Activated B cell treated with CpG ODN at 0.5 μM for 24 hours (primary cell): ENCODE results near the gene ZNF296. TPM values are rescaled to one million over a fixed set of nuclear protein-coding genes. Genes with fewer than 3 reads are reported as not detected.

Source experiments
- ATAC-seq: fragments of 200-7000 bp; cut with Tn5 transposase; one replicate; pipeline ENCODE4 v1.10.0; 2021; ENCODE audit warnings: low read depth, mild to moderate bottlenecking, moderate library complexity
- CTCF ChIA-PET: fragments of 350-600 bp; sonication (Branson Sonifier 250); formaldehyde crosslinking; loops from one replicate; lab custom pipeline; 2021; ENCODE audit warnings: antibody characterized with exemption; lab: Charles Lee
- POLR2A ChIA-PET: fragments of 350-600 bp; sonication (Branson Sonifier 250); formaldehyde crosslinking; loops from one replicate; lab custom pipeline; 2021; ENCODE audit warnings: antibody characterized with exemption; lab: Charles Lee
- DNase-seq: peaks from one replicate; pipeline ENCODE4 v3.0.0; 2022
- H3K27ac Mint-ChIP-seq: one replicate; pipeline ENCODE4 v1.8.0; 2020; ENCODE audit warnings: mixed read lengths
- H3K27me3 Mint-ChIP-seq: one replicate; pipeline ENCODE4 v1.8.0; 2021; ENCODE audit warnings: mixed read lengths
- H3K36me3 Mint-ChIP-seq: one replicate; pipeline ENCODE4 v1.8.0; 2021; ENCODE audit warnings: low read depth, mixed read lengths
- H3K4me1 Mint-ChIP-seq: one replicate; pipeline ENCODE4 v1.8.0; 2021; ENCODE audit warnings: mixed read lengths
- H3K4me3 Mint-ChIP-seq: one replicate; pipeline ENCODE4 v1.8.0; 2020; ENCODE audit warnings: mild to moderate bottlenecking, mixed read lengths
- H3K9me3 Mint-ChIP-seq: one replicate; pipeline ENCODE4 v1.8.0; 2020; ENCODE audit warnings: mixed read lengths
- intact Hi-C: fragments of 100-400 bp; cut with micrococcal nuclease; formaldehyde crosslinking; loops from one replicate; pipeline ENCODE4 v1.15.1; 2024
- total RNA-seq: library from RNA; stranded (reverse); gene quantifications from 2 replicates; pipeline ENCODE4 v1.2.3, GENCODE V29; 2022
- TF ChIP-seq, protein P1 (sequence below): fragments of 200-600 bp; IDR thresholded peaks from one replicate; pipeline ENCODE4 v1.8.0; 2022; ENCODE audit warnings: antibody characterized with exemption, mild to moderate bottlenecking

The ZNF296 gene
- total RNA-seq, 1 donor from 2014 or later: 27.8 TPM

GRCh38 chr19:45074744-45075300, 1.5 kb downstream of the ZNF296 start:
- peak overlapping the region; percentile 90 for H3K27ac Mint-ChIP-seq
- H3K36me3 Mint-ChIP-seq: peaks cover 49% of the 10 kb centered on the region
- peak overlapping the region; percentile 93 for H3K4me3 Mint-ChIP-seq
- ChIA-PET POLR2A (interaction anchor here (0.6 to 3.4 kb wide), 15 partner anchors 9 to 184 kb away, joined by 3 to 45 read pairs (median 4); partner anchors contain the start of genes BLOC1S3, CLPTM1, PPP1R37 and RELB), CTCF (interaction anchor here (0.8 to 1.6 kb wide), 4 partner anchors 10 to 35 kb away, joined by 3 to 9 read pairs (median 4); no protein-coding TSS in a partner anchor)
- DNase-seq (no peak), ATAC-seq (no peak)
- intact Hi-C loops: loop anchor here (1.0 to 10.0 kb wide), 9 partner anchors 16 to 790 kb away; partner anchors contain the start of genes BLOC1S3, CLASRP, FOXA3 and PPM1N
- H3K27me3 Mint-ChIP-seq: no peaks in the 10 kb centered on the region
- peaks cover 54% of the 10 kb centered on the region for H3K4me1 Mint-ChIP-seq
- TF ChIP-seq, protein P1, sequence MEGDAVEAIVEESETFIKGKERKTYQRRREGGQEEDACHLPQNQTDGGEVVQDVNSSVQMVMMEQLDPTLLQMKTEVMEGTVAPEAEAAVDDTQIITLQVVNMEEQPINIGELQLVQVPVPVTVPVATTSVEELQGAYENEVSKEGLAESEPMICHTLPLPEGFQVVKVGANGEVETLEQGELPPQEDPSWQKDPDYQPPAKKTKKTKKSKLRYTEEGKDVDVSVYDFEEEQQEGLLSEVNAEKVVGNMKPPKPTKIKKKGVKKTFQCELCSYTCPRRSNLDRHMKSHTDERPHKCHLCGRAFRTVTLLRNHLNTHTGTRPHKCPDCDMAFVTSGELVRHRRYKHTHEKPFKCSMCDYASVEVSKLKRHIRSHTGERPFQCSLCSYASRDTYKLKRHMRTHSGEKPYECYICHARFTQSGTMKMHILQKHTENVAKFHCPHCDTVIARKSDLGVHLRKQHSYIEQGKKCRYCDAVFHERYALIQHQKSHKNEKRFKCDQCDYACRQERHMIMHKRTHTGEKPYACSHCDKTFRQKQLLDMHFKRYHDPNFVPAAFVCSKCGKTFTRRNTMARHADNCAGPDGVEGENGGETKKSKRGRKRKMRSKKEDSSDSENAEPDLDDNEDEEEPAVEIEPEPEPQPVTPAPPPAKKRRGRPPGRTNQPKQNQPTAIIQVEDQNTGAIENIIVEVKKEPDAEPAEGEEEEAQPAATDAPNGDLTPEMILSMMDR: no peak
- H3K9me3 Mint-ChIP-seq: no peaks in the 10 kb centered on the region

GRCh38 chr19:45071969-45072790, 4.1 kb downstream of the ZNF296 start:
- no peaks in the 10 kb centered on the region for H3K9me3 Mint-ChIP-seq
- ATAC-seq (no peak), DNase-seq (no peak)
- intact Hi-C loops: loop anchor here (10.0 kb wide), 1 partner anchor 793 kb away; the partner anchor contains the start of genes FOXA3 and SYMPK
- TF ChIP-seq, protein P1: no peak
- H3K36me3 Mint-ChIP-seq: peaks cover 64% of the 10 kb centered on the region
- peak overlapping the region; percentile 42 for H3K27ac Mint-ChIP-seq
- H3K4me1 Mint-ChIP-seq: peaks cover 36% of the 10 kb centered on the region
- ChIA-PET CTCF (interaction anchor here (1.4 to 1.6 kb wide), 2 partner anchors 12 to 83 kb away, joined by 3 to 4 read pairs; no protein-coding TSS in a partner anchor), POLR2A (interaction anchor here (0.7 to 1.8 kb wide), 3 partner anchors 11 to 63 kb away, joined by 3 to 8 read pairs (median 5); no protein-coding TSS in a partner anchor)
- H3K27me3 Mint-ChIP-seq: no peaks in the 10 kb centered on the region
- H3K4me3 Mint-ChIP-seq: no peak overlapping the region

DNA sequence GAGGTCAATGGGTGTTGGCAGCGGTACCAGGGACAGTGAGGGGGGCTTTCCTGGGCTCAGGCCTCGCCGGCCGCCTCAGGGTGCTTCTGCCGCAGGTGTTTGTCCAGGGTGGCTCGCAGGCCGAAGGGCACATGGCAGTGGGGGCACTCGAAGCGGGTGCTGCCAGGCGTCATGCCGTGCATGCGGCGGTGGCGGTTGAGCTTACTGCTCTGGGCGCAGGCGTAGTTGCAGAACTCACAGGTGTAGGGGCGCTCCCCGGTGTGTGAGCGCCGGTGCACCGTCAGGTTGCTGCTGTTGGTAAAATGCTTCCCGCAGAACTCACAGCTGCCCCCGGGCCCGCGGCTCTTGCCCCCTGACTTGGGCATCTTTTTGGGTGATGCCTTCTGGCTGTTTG, 4.7 kb downstream of the ZNF296 start:
- Mint-ChIP-seq H3K27me3 (no peaks in the 10 kb centered on the region), H3K27ac (no peak overlapping the region), H3K4me3 (no peak overlapping the region), H3K4me1 (peaks cover 30% of the 10 kb centered on the region), H3K36me3 (peaks cover 69% of the 10 kb centered on the region), H3K9me3 (no peaks in the 10 kb centered on the region)
- TF ChIP-seq, protein P1: no peak
- DNase-seq: no peak
- intact Hi-C loops: loop anchor here (10.0 kb wide), 1 partner anchor 793 kb away; the partner anchor contains the start of genes FOXA3 and SYMPK
- ChIA-PET POLR2A (interaction anchor here (1.8 kb wide), 1 partner anchor 12 kb away, joined by 5 read pairs; no protein-coding TSS in a partner anchor), CTCF (interaction anchor here (1.4 to 1.6 kb wide), 2 partner anchors 12 to 82 kb away, joined by 3 to 4 read pairs; no protein-coding TSS in a partner anchor)
- ATAC-seq: no peak

GRCh38 chr19:45070861-45071544, 5.3 kb downstream of the ZNF296 start:
- H3K9me3 Mint-ChIP-seq: no peaks in the 10 kb centered on the region
- H3K27ac Mint-ChIP-seq: peak overlapping the region; percentile 30

More at GRCh38 chr19:45070861-45071544, 5.3 kb downstream of the ZNF296 start:
- Mint-ChIP-seq H3K27me3 (no peaks in the 10 kb centered on the region), H3K36me3 (peaks cover 71% of the 10 kb centered on the region), H3K4me3 (no peak overlapping the region), H3K4me1 (peaks cover 27% of the 10 kb centered on the region)
- CTCF ChIA-PET: interaction anchor here (1.6 kb wide), 1 partner anchor 82 kb away, joined by 3 read pairs; no protein-coding TSS in a partner anchor
- POLR2A ChIA-PET: no interaction called here
- TF ChIP-seq, protein P1: no peak
- intact Hi-C loops: loop anchor here (10.0 kb wide), 1 partner anchor 794 kb away; the partner anchor contains the start of genes FOXA3 and SYMPK
- DNase-seq (no peak), ATAC-seq (no peak)
